H9 (cell line): ENCODE measurements around the gene SMIM13. TPM values are rescaled to one million over a fixed set of nuclear protein-coding genes. Genes with fewer than 3 reads are reported as not detected.

ENCODE experiments used
- DNase-seq: peaks from one replicate; pipeline ENCODE4 v3.0.0-alpha.2; 2017
- H2AFZ ChIP-seq: one replicate; pipeline ENCODE4 v1.6.1; 2013; ENCODE audit warnings: mild to moderate bottlenecking, low read length, control low read depth, moderate library complexity
- H2AK5ac ChIP-seq: 2 replicates; pipeline ENCODE4 v1.6.1; 2013; ENCODE audit warnings: low read length, control low read depth, mixed read lengths; ENCODE audit not compliant: insufficient read length
- H2BK120ac ChIP-seq: one replicate; pipeline ENCODE4 v1.6.1; 2013; ENCODE audit warnings: low read depth, mild to moderate bottlenecking, low read length, control low read depth, inconsistent platforms; ENCODE audit not compliant: poor library complexity, severe bottlenecking
- H2BK12ac ChIP-seq: 2 replicates; pipeline ENCODE4 v1.6.1; 2013; ENCODE audit warnings: low read length, control low read depth, mixed read lengths, low read depth; ENCODE audit not compliant: insufficient read length
- H2BK15ac ChIP-seq: 2 replicates; pipeline ENCODE4 v1.6.1; 2013; ENCODE audit warnings: low read depth, low read length, control low read depth
- H2BK20ac ChIP-seq: one replicate; pipeline ENCODE4 v1.6.1; 2013; ENCODE audit warnings: low read depth, mild to moderate bottlenecking, low read length, control low read depth, inconsistent platforms; ENCODE audit not compliant: poor library complexity, severe bottlenecking
- H2BK5ac ChIP-seq: 2 replicates; pipeline ENCODE4 v1.6.1; 2013; ENCODE audit warnings: low read length, control low read depth, mixed read lengths; ENCODE audit not compliant: insufficient read length
- H3K14ac ChIP-seq: 2 replicates; pipeline ENCODE4 v1.6.1; 2013; ENCODE audit warnings: low read length, control low read depth; ENCODE audit not compliant: insufficient read depth
- H3K18ac ChIP-seq: 2 replicates; pipeline ENCODE4 v1.6.1; 2013; ENCODE audit warnings: low read depth, mild to moderate bottlenecking, mixed read lengths, low read length, control low read depth; ENCODE audit not compliant: insufficient read length
- H3K23ac ChIP-seq: 2 replicates; pipeline ENCODE4 v1.6.1; 2013; ENCODE audit warnings: low read length, control low read depth, mixed read lengths, low read depth; ENCODE audit not compliant: insufficient read length
- H3K23me2 ChIP-seq: 2 replicates; pipeline ENCODE4 v1.6.1; 2013; ENCODE audit warnings: low read depth, mild to moderate bottlenecking, mixed read lengths, low read length, control low read depth; ENCODE audit not compliant: insufficient read length, poor library complexity, severe bottlenecking
- H3K27ac ChIP-seq: 2 replicates; pipeline ENCODE4 v1.5.1; 2013; ENCODE audit warnings: low read length, control low read depth, mixed read lengths, low read depth; ENCODE audit not compliant: insufficient read length
- H3K27me3 ChIP-seq: 2 replicates; pipeline ENCODE4 v1.6.1; 2013; ENCODE audit warnings: low read length, control low read depth, inconsistent platforms; ENCODE audit not compliant: insufficient read depth
- H3K4ac ChIP-seq: 2 replicates; pipeline ENCODE4 v1.6.1; 2013; ENCODE audit warnings: low read depth, mild to moderate bottlenecking, control low read depth, inconsistent platforms, low read length, moderate library complexity
- H3K4me1 ChIP-seq: 2 replicates; pipeline ENCODE4 v1.6.1; 2013; ENCODE audit warnings: low read length, control low read depth, inconsistent platforms; ENCODE audit not compliant: insufficient read depth
- H3K4me2 ChIP-seq: 2 replicates; pipeline ENCODE4 v1.6.1; 2013; ENCODE audit warnings: low read length, control low read depth, mixed read lengths; ENCODE audit not compliant: insufficient read length, insufficient read depth
- H3K56ac ChIP-seq: 2 replicates; pipeline ENCODE4 v1.6.1; 2013; ENCODE audit warnings: low read depth, mild to moderate bottlenecking, mixed read lengths, low read length, control low read depth; ENCODE audit not compliant: insufficient read length
- H3K79me1 ChIP-seq: 2 replicates; pipeline ENCODE4 v1.6.1; 2013; ENCODE audit warnings: low read depth, mild to moderate bottlenecking, moderate library complexity, low read length, control low read depth, inconsistent platforms; ENCODE audit not compliant: insufficient read depth, poor library complexity, severe bottlenecking
- H3K79me2 ChIP-seq: 2 replicates; pipeline ENCODE4 v1.6.1; 2013; ENCODE audit warnings: low read length, control low read depth, inconsistent platforms; ENCODE audit not compliant: insufficient read depth
- H3K9ac ChIP-seq: 2 replicates; pipeline ENCODE4 v1.6.1; 2013; ENCODE audit warnings: low read length, control low read depth, mixed read lengths; ENCODE audit not compliant: insufficient read length; ENCODE audit errors: extremely low read depth
- H3K9me3 ChIP-seq: one replicate; pipeline ENCODE4 v1.6.1; 2013; ENCODE audit warnings: low read depth, low read length, inconsistent platforms; ENCODE audit not compliant: control insufficient read depth
- H3T11ph ChIP-seq: one replicate; pipeline ENCODE4 v1.6.1; 2013; ENCODE audit warnings: mild to moderate bottlenecking, low read length, control low read depth, inconsistent platforms
- H4K20me1 ChIP-seq: one replicate; pipeline ENCODE4 v1.6.1; 2013; ENCODE audit not compliant: control insufficient read depth, insufficient read length, insufficient read depth
- H4K5ac ChIP-seq: 2 replicates; pipeline ENCODE4 v1.6.1; 2013; ENCODE audit warnings: low read depth, mild to moderate bottlenecking, mixed read lengths, low read length, control low read depth; ENCODE audit not compliant: insufficient read length
- H4K8ac ChIP-seq: replicated peaks from 2 replicates; pipeline ENCODE4 v1.6.1; 2013; ENCODE audit warnings: low read length, control low read depth, mixed read lengths, low read depth; ENCODE audit not compliant: insufficient read length
- H4K91ac ChIP-seq: 2 replicates; pipeline ENCODE4 v1.6.1; 2013; ENCODE audit warnings: low read depth, mild to moderate bottlenecking, moderate library complexity, mixed read lengths, low read length, control low read depth; ENCODE audit not compliant: insufficient read length
- H3K27ac Mint-ChIP-seq, 3 experiments: 2 replicates in 2 of 3; 3 replicates in 1 of 3; pipeline ENCODE4 v1.8.0; 2020 to 2021; ENCODE audit warnings: mixed read lengths in 3 of 3, mild to moderate bottlenecking in 1 of 3, moderate library complexity in 1 of 3
- H3K27me3 Mint-ChIP-seq: 2 replicates; pipeline ENCODE4 v1.8.0; 2021; ENCODE audit warnings: low read depth, mild to moderate bottlenecking, moderate library complexity, mixed read lengths
- H3K36me3 Mint-ChIP-seq, 3 experiments: 2 replicates in 2 of 3; 3 replicates in 1 of 3; pipeline ENCODE4 v1.8.0; 2020 to 2021; ENCODE audit warnings: low read depth in 3 of 3, mixed read lengths in 3 of 3; ENCODE audit not compliant: insufficient read depth in 1 of 3
- H3K4me1 Mint-ChIP-seq, 2 experiments: 2 replicates each; pipeline ENCODE4 v1.8.0; 2020; ENCODE audit warnings: mixed read lengths in 2 of 2
- H3K4me3 Mint-ChIP-seq, 2 experiments: 2 replicates in 1 of 2; 3 replicates in 1 of 2; pipeline ENCODE4 v1.8.0; 2020 to 2021; ENCODE audit warnings: mild to moderate bottlenecking in 2 of 2, mixed read lengths in 2 of 2, moderate library complexity in 1 of 2
- H3K9me3 Mint-ChIP-seq, 2 experiments: 2 replicates in 1 of 2; 3 replicates in 1 of 2; pipeline ENCODE4 v1.8.0; 2020; ENCODE audit warnings: mild to moderate bottlenecking in 2 of 2, mixed read lengths in 2 of 2, moderate library complexity in 1 of 2
- CTCF ChIP-seq: fragments of 200-600 bp; sonication (generic); conservative IDR thresholded peaks from 3 replicates; pipeline ENCODE4 v1.8.0; 2021; ENCODE audit warnings: antibody characterized with exemption, mild to moderate bottlenecking
- WGBS: extraction: QIAGEN DNeasy Blood & Tissue Kit; methylation state at CpG from one replicate; pipeline ENCODE4 v1.1.7; 2013; ENCODE audit warnings: missing lambda C conversion rate, low lambda C conversion rate, mixed read lengths; ENCODE audit not compliant: insufficient read length; ENCODE audit errors: extremely low coverage; 5-methylcytosine and 5-hydroxymethylcytosine counted together
- total RNA-seq: library from RNA; stranded (reverse); gene quantifications from 2 replicates; pipeline ENCODE4 v1.2.1, GENCODE V29; 2021

Gene SMIM13
- total RNA-seq, 1 experiment from 2014 or later = 10.6 TPM

- Histone ChIP-seq H3K79me1 (no peaks in the 10 kb centered on the region), H2AFZ (no peak overlapping the region), H2BK20ac (no peak overlapping the region), H2BK12ac (no peak overlapping the region), H2BK15ac (no peak overlapping the region), H2BK5ac (no peak overlapping the region), H3K23ac (no peak overlapping the region), H3K4me2 (no peak overlapping the region), H4K91ac (no peak overlapping the region), H3K27me3 (no peaks in the 10 kb centered on the region), H4K8ac (no peak overlapping the region), H2AK5ac (no peak overlapping the region), H3K27ac (no peak overlapping the region), H3K18ac (no peak overlapping the region), H3K9me3 (no peaks in the 10 kb centered on the region), H3K23me2 (no peaks in the 10 kb centered on the region), H3K79me2 (no peaks in the 10 kb centered on the region), H3K4ac (no peak overlapping the region), H3K14ac (no peak overlapping the region), H4K5ac (no peak overlapping the region), H3K56ac (no peak overlapping the region), H3K9ac (no peak overlapping the region), H3K4me1 (no peaks in the 10 kb centered on the region; the same call in 1 of the 2 replicates), H2BK120ac (no peak overlapping the region), H3T11ph (no peak overlapping the region), H4K20me1 (no peaks in the 10 kb centered on the region)
- H3K4me1 Mint-ChIP-seq = peaks cover 4 to 8% of the 10 kb centered on the region in 2 experiments; a peak in 3 of 4 replicates
- H3K27me3 Mint-ChIP-seq = no peaks in the 10 kb centered on the region; the same call in 1 of the 2 replicates
- H3K36me3 Mint-ChIP-seq = no peaks in the 10 kb centered on the region
- no peak overlapping the region for H3K27ac Mint-ChIP-seq
- no peak overlapping the region for H3K4me3 Mint-ChIP-seq
- no peak for TF ChIP-seq CTCF
- H3K9me3 Mint-ChIP-seq = no peaks in the 10 kb centered on the region
- DNase-seq = no peak
- no CpG with 5 or more reads among the region's 4 CpGs for WGBS
Observed at GRCh38 chr6:11062083-11062482, 31.6 kb upstream of the SMIM13 start.
